Activated naive CD4-positive, alpha-beta T cell treated with anti-CD3 and anti-CD28 coated beads, Interleukin-2, amount 50 U/mL, for 72 hours (primary cell): ENCODE data around the gene FLNB. TPM values are rescaled to one million over a fixed set of nuclear protein-coding genes. Genes with fewer than 3 reads are reported as not detected.

Experiments
- ATAC-seq, 2 donors: fragments of 150-1000 bp; cut with Tn5 transposase; 2 replicates each; pipeline ENCODE4 v1.10.0; 2021; ENCODE audit warnings: mild to moderate bottlenecking in 2 of 2, moderate library complexity in 2 of 2
- DNase-seq, 2 donors: peaks; one replicate each; pipeline ENCODE4 v3.0.0; 2021 to 2022; ENCODE audit warnings: low spot score in 2 of 2
- H3K27ac Mint-ChIP-seq, 2 donors: one replicate each; pipeline ENCODE4 v1.8.0; 2022; ENCODE audit warnings: mild to moderate bottlenecking in 2 of 2, mixed read lengths in 2 of 2
- H3K36me3 Mint-ChIP-seq, 2 donors: one replicate each; pipeline ENCODE4 v1.8.0; 2022; ENCODE audit warnings: mixed read lengths in 2 of 2
- H3K9me3 Mint-ChIP-seq, 2 donors: one replicate each; pipeline ENCODE4 v1.8.0; 2022; ENCODE audit warnings: mixed read lengths in 2 of 2
- total RNA-seq, 2 donors: library from RNA; stranded (reverse); gene quantifications; one replicate each; pipeline ENCODE4 v1.2.3, GENCODE V29; 2022

Gene FLNB
- total RNA-seq, 2 donors from 2014 or later = 17.5 to 34.2 TPM

DNA sequence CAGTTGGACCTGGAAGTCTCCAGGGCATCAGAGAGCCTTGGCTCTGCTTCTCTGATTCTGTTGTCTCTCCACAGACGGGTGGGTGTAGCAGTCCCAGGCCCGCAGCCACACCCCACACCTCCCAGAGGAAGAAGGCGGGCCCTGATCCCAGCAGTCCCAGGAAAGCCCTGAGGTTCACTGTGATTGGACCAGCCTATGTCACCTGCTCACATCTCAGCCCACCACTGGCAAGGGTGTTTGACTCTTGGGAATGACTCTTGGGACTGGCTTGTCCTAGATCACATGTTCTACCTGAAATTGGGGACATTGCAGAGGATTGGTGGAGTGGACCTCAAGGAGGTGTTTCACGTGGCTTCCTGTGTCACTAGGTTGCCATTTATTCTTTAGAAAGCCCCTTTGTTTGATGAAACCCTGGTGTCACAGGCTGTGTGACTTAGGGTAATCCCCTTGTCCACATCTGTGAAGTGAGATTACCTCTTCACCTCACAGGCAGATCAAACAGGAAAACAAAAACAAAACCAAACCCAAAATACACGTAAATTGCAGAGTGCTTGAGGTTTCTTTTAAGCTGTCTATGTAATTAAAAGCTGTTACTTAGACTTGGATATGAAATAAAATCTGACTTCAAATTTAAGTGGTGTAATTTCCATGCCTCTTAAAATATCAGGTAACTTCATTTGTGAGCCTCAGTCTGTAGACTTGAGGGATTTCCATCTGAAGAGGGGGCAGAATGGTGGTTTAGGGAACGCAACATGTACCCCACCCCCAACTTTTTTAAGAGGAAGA lies 26.7 kb downstream of the FLNB start:
- Mint-ChIP-seq H3K36me3 (no peaks in the 10 kb centered on the region), H3K27ac (peak overlapping the region; percentile 70 to 92), H3K9me3 (no peaks in the 10 kb centered on the region)
- peak in 1 of 2 donors; percentile 40 for DNase-seq
- ATAC-seq = peak; percentile 97

DNA sequence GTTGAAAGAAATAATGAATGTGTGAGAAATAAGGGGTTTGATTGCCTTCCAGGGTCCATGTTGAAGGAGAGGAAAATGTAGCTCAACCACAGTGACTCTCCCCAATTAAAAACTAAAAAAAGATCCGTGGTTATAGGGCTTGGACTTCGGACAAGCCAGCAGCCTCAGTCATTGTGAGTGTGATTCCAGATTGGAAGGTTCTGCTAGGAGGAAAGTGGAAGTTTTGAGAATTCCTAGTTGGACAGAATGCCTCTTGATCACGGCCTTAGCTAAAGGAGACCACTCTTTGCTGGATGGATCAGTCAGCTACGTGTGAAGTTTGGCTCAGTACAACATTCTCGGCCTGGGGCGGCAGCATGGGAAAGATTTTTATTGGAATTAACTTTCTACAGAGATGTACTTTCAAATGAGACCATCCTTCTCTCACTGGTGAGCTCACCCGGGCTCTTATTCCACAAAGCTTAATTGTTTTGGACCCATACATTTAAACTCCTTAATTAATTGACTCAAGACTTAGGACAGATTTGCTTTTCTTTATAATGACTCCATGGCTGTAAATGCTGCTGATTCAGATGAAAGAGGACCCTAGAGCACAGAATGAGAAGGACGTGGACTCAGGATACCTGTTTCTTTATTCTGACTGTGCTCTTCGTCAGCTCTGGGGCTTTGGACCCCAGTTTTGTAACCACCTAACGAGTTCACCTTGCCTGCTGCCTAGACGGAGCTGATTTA lies 27.5 kb downstream of the FLNB start:
- H3K9me3 Mint-ChIP-seq = no peaks in the 10 kb centered on the region
- no peak for DNase-seq
- H3K36me3 Mint-ChIP-seq = no peaks in the 10 kb centered on the region
- peak overlapping the region; percentile 70 to 92 for H3K27ac Mint-ChIP-seq
- ATAC-seq = no peak

DNA sequence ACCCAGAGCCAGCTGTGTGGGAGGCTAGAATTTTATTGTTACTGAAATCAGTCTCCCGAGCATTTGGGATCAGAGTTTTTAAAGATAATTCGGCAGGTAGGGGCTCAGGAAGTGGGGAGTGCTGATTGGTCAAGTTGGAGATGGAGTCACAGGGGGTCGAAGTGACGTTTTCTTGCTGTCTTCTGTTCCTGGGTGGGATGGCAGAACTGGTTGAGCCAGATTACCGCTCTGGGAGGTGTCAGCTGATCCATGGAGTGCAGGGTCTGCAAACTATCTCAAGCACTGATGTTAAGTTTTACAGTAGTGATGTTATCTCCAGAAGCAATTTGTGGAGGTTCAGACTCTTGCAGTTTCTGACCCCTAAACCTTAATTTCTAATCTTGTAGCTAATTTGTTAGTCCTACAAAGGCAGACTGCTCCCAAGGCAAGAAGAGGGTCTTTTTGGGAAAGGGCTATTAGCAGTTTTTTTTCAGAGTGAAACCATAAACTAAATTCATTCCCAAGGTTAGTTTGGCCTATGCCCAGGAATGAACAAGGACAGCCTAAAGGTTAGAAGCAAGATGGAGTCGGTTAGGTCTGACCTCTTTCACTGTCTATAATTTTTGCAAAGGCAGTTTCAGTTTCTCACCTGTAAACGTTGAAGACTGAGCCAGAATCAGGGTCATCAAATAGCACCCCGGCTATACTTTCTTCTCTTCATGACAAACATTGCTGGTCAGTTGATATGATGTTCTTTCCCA lies 28.2 kb downstream of the FLNB start:
- no peak for ATAC-seq
- no peaks in the 10 kb centered on the region for H3K9me3 Mint-ChIP-seq
- no peaks in the 10 kb centered on the region for H3K36me3 Mint-ChIP-seq
- no peak overlapping the region for H3K27ac Mint-ChIP-seq
- DNase-seq = no peak

- DNase-seq (no peak), ATAC-seq (peak in 1 of 2 donors; percentile 12)
- H3K36me3 Mint-ChIP-seq = no peaks in the 10 kb centered on the region
- H3K27ac Mint-ChIP-seq = peak overlapping the region in 1 of 2 donors; percentile 81
- no peaks in the 10 kb centered on the region for H3K9me3 Mint-ChIP-seq
Measured at GRCh38 chr3:58037141-58037910, 29.1 kb downstream of the FLNB start.

DNA sequence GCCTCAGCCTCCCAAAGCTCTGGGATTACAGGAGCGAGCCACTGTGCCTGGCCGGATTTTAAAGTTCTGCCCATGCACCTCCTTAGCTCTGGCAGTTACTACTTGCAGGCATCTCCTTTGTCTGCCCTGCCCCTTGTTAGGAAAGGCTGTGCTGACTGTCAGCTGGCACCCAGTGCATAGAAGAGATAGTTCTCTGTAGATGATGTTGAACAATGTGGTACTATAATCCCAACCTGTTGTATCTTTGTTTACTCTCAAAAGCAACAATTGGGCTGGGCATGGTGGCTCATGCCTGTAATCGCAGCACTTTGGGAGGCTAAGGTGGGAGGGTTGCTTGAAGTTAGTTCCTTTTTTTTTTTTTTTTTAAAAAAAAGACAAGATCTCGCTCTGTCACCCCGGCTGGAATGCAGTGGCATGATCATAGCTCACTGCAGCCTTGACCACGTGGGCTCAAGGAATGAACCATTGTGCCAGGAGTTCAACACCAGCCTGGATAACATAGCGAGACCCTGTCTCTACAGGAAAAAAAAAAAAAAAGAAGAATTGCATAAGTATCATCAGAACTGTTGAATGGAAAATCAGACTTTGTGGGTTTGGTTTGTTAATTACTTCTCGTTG lies 30.6 kb downstream of the FLNB start:
- no peak for DNase-seq
- H3K9me3 Mint-ChIP-seq = no peaks in the 10 kb centered on the region
- no peaks in the 10 kb centered on the region for H3K36me3 Mint-ChIP-seq
- no peak for ATAC-seq
- no peak overlapping the region for H3K27ac Mint-ChIP-seq

DNA sequence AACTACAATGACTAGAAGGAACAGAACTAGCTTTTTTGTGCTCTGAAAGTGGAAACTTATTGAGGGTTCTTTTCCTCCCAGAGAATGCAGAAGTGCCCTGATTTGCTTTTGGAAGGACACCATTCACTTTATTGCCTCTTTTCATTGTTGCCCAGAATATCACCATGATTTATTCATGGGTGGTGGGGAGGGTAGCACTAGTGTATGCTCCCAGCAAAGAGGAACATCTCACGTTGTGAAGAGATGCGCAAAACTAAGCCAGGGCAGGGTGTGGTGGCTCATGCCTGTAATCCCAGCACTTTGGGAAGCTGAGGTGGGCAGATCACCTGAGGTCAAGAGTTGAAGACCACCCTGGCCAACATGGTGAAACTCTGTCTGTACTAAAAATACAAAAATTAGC lies 31.4 kb downstream of the FLNB start:
- H3K36me3 Mint-ChIP-seq = no peaks in the 10 kb centered on the region
- no peak for DNase-seq
- no peak overlapping the region for H3K27ac Mint-ChIP-seq
- H3K9me3 Mint-ChIP-seq = no peaks in the 10 kb centered on the region
- no peak for ATAC-seq

DNA sequence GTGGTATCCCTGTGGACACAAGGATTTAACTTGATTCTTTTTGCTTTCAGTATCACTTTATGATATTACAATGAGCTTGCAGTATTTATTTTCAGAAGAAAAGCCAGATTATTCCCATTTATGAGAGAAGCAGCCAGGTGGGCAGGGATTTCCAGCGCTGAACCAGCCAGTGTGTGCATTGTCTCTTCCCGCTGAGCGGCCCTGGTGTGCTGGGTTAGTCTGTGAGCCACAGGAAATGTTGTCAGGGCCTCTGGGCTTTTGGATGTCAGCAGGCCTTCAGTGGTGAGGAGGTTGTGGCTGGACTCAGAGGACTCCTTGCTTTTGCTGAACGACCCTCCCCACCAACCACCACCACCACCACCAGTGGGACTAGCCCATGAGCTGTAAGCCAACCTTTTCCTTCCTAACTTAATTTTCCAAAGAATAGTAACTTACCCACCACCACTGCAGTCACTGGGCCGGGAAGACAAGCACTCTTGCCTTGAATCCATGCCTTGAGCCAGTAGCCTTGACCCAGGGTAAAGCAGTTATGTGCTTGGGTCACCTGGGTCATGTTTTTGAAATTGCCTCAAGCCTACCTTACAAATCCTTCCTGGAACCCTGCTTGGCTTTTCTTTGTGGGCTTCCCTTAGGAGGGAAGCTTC lies 33.1 kb downstream of the FLNB start:
- no peak for DNase-seq
- Mint-ChIP-seq H3K36me3 (no peaks in the 10 kb centered on the region), H3K9me3 (no peaks in the 10 kb centered on the region), H3K27ac (no peak overlapping the region)
- ATAC-seq = no peak

DNA sequence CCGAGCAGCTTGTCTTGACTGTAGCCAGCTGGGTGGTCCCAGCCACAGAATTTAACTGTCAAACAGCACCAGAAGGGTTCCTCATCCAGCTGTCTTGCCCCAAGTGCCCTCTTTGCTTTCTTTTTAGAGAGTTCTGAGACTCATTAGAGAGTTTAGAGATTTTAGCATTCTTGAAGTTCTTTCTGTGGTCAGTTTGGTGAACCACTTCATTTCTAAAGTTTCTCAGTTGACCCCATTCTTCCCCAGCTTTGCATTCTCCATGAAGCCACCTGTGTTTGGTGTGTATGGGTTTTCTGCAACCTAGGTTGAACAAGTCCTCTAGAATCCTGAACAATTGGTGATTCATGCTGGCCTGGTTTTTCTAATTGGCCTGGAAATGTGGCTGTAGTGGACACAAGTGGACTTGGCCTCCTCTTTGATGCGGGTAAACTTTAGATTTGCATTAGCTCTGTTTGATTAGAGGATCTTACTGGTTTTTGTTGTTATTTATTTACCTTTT lies 33.7 kb downstream of the FLNB start:
- no peaks in the 10 kb centered on the region for H3K36me3 Mint-ChIP-seq
- DNase-seq (no peak), ATAC-seq (peak; percentile 45 to 61)
- H3K9me3 Mint-ChIP-seq = no peaks in the 10 kb centered on the region
- no peak overlapping the region for H3K27ac Mint-ChIP-seq

GRCh38 chr3:58042947-58043707 lies 34.9 kb downstream of the FLNB start:
- Mint-ChIP-seq H3K27ac (peak overlapping the region in 1 of 2 donors; percentile 10), H3K9me3 (no peaks in the 10 kb centered on the region), H3K36me3 (no peaks in the 10 kb centered on the region)
- no peak for DNase-seq
- ATAC-seq = no peak

- no peaks in the 10 kb centered on the region for H3K36me3 Mint-ChIP-seq
- no peak for DNase-seq
- H3K27ac Mint-ChIP-seq = no peak overlapping the region
- ATAC-seq = peak; percentile 57 to 58
- H3K9me3 Mint-ChIP-seq = no peaks in the 10 kb centered on the region
Measured at GRCh38 chr3:58043933-58044332, 35.7 kb downstream of the FLNB start.

GRCh38 chr3:58044691-58045483 lies 36.7 kb downstream of the FLNB start:
- DNase-seq (no peak), ATAC-seq (peak; percentile 31 to 66)
- Mint-ChIP-seq H3K9me3 (no peaks in the 10 kb centered on the region), H3K36me3 (no peaks in the 10 kb centered on the region), H3K27ac (no peak overlapping the region)

GRCh38 chr3:58047826-58048225 lies 39.6 kb downstream of the FLNB start:
- no peak for DNase-seq
- no peaks in the 10 kb centered on the region for H3K36me3 Mint-ChIP-seq
- H3K27ac Mint-ChIP-seq = no peak overlapping the region
- H3K9me3 Mint-ChIP-seq = no peaks in the 10 kb centered on the region
- ATAC-seq = no peak

- Mint-ChIP-seq H3K27ac (no peak overlapping the region), H3K36me3 (no peaks in the 10 kb centered on the region)
- no peak for DNase-seq
Measured at GRCh38 chr3:58048301-58048700, 40.1 kb downstream of the FLNB start.

DNA sequence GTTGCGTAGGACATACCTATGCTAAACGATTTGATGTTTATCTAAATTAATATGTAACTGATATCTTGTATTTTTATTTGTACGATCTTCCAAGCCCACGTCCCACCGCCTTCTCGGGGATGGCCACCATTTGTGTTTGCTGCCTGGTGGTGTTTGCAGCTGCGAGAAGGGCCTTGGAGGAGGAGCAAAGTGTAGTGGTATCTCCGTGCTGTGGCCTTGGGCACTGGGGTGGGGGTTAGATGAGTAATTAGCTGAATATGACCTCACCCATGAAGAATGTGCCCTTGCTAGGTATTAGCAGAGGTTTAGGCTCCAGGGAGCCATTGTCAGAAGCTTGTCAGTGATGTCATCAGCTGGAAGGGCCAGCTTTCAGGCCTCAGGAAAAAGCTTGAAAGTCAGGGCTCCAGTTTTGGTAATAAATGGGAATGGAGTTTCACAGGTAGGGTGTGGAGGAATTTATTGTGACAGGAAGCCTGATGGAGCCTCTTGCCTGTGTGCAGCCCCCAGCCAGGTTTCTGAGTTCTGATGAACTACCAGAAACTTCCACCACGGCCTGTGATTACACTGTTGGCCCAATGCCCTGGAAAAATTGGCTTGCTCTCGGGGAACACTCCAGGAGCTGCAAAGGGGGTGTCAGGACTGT lies 41.0 kb downstream of the FLNB start:
- H3K36me3 Mint-ChIP-seq = no peaks in the 10 kb centered on the region
- H3K9me3 Mint-ChIP-seq = no peaks in the 10 kb centered on the region
- no peak overlapping the region for H3K27ac Mint-ChIP-seq
- no peak for DNase-seq
- no peak for ATAC-seq

More at GRCh38 chr3:58048301-58048700, 40.1 kb downstream of the FLNB start:
- H3K9me3 Mint-ChIP-seq = no peaks in the 10 kb centered on the region
- no peak for ATAC-seq
